GM18868 (cell line): ENCODE measurements around the gene SAMD11.
A peak's percentile ranks its signal among the peaks of the same experiment; 100 is the strongest.

Experiments used
- ATAC-seq: cut with Tn5 transposase; IDR thresholded peaks from one replicate; pipeline ENCODE4 v1.9.1; 2021; ENCODE audit warnings: mild to moderate bottlenecking, moderate library complexity; ENCODE audit not compliant: unreplicated experiment

SAMD11 gene

DNA sequence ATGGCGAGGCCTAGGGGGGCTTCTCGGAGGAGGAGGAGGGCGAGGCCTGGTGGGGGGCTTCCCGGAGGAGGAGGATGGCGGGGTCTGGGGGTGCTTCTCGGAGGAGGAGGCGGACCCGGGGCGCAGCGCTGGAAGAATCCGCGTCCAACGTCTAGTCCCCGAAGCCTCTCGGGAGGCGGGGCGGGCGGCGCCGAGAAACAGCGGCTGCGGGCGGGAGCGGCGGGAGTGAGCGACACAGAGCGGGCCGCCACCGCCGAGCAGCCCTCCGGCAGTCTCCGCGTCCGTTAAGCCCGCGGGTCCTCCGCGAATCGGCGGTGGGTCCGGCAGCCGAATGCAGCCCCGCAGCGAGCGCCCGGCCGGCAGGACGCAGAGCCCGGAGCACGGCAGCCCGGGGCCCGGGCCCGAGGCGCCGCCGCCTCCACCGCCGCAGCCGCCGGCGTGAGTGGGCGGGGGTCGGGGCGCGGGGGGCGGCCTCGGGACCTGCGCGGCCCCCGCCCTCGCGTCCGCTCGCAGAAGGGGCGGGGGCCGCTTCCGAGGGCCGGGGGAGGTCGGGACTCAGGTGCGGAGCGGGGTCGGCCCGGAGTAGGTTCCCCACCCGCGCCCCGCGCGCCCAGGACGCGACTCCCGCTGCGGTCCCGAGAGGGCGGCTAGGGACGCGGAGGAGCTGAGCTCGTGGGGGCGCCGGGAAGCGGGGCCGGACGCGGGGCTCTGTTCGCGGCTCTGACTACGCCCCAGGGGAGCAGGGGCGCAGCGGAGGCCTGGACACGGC, 36.8 kb downstream of the SAMD11 start, which contains the start of gene KLHL17:
Gene KLHL17, plus strand, starts transcription at position 222 of the 769 bp plus-strand sequence. Its CDS starts 110 bp downstream, at position 332.
- ATAC-seq: no peak

DNA sequence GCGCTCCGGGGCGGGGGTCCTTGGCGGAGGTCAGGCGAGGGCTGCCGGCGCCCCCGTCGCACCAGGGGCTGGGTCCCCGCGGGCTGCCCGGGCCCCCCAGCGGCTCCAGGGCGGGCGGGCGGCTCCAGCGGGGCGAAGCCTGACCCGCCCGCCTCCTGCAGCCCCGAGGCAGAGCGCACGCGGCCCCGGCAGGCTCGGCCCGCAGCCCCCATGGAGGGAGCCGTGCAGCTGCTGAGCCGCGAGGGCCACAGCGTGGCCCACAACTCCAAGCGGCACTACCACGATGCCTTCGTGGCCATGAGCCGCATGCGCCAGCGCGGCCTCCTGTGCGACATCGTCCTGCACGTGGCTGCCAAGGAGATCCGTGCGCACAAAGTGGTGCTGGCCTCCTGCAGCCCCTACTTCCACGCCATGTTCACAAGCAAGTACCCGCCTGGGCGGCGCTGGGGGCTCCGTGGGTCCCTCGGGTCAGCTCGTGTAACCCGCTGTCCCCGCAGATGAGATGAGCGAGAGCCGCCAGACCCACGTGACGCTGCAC, 37.5 kb downstream of the SAMD11 start:
- no peak for ATAC-seq

DNA sequence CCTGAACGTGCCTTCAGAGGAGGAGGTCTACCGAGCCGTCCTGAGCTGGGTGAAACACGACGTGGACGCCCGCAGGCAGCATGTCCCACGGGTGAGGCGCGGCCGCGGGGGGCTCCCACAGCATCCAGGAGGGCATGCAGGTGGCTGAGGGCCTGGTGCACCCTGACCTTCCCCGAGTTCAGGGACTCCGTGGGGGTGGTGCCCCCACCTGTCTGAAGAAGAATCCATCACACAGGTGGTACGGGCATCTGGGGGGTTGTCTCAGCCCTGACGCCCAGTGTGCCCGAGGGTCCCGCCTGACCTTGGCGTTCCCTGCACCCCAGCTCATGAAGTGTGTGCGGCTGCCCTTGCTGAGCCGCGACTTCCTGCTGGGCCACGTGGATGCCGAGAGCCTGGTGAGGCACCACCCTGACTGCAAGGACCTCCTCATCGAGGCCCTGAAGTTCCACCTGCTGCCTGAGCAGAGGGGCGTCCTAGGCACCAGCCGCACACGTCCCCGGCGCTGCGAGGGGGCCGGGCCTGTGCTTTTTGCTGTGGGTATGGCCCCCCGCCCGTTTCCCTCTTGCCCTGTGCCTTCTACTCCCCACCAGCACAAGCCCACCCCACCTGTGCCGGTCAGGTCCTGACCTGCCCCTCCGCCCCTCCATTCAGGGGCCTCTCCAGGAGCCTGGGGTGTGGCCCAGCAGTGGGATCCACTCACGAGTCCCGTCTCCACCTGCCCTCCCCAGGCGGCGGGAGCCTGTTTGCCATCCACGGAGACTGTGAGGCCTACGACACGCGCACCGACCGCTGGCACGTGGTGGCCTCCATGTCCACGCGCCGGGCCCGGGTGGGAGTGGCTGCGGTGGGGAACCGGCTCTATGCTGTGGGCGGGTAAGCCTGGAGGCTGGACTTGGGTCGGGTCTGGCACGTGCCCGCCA, 38.9 kb downstream of the SAMD11 start:
- no peak for ATAC-seq

DNA sequence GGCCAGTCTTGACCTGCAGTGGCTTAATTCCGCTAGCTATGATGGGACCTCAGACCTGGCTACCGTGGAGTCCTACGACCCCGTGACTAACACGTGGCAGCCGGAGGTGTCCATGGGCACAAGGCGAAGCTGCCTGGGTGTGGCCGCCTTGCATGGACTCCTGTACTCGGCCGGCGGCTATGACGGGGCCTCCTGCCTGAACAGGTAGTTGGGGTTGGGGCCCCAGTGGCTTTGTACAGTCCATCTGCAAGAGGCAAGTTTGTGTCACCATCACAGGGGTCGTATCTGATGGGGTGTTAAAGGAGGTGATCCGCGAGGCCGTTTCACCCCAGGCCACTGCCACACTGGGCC, 39.6 kb downstream of the SAMD11 start:
- no peak for ATAC-seq

DNA sequence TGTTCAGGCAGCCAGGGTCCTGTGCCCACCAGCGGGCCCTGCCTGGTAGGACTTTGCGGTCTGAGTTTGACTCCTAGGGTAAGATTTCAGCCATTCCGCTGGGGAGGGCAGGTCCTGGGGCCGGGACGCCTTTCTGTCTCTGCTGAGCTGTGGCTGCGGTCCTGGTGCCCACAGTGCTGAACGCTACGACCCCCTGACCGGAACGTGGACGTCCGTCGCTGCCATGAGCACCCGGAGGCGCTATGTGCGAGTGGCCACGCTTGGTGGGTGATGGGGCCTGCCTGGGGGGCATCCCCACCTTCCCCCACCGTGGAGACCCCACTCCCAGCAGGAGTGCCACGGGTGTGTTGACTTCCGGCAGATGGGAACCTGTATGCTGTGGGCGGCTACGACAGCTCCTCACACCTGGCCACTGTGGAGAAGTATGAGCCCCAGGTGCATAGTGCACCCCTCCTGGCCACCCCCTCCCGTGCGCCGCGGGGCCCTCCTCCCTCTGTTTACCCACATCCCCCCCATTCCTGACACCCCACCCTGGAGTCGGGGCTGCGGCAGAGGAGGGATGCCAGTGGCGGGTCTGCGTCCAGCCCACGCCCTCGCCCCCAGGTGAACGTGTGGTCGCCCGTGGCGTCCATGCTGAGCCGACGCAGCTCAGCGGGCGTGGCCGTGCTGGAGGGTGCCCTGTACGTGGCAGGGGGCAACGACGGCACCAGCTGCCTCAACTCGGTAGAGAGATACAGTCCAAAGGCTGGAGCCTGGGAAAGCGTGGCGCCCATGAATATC, 40.2 kb downstream of the SAMD11 start:
- no peak for ATAC-seq

DNA sequence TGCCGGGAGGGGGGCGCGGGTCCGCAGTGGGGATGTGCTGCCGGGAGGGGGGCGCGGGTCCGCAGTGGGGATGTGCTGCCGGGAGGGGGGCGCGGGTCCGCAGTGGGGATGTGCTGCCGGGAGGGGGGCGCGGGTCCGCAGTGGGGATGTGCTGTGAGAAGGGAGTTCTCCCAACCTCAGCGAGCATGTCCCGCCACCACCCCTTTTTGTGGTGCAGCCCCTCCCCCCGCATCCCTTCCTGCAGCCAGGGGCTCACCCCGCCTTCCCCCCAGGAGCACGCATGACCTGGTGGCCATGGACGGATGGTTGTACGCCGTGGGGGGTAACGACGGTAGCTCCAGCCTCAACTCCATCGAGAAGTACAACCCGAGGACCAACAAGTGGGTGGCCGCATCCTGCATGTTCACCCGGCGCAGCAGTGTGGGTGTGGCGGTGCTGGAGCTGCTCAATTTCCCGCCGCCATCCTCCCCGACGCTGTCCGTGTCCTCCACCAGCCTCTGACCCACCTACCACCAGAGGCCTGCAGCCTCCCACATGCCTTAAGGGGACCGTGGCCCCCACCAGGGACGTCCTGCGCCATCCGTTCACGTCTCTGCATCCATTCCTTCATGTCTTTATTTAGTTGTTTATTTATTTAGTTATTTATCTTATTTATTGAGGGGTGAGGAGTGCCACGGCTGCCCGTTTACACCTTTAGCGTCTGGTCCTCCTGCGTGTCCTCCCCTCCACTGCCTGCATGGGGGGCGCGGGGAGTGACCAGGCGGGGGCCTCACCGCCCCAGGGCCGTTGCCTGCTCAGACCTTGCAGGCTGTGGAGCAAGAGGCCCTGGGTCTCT, 41.2 kb downstream of the SAMD11 start:
- no peak for ATAC-seq

DNA sequence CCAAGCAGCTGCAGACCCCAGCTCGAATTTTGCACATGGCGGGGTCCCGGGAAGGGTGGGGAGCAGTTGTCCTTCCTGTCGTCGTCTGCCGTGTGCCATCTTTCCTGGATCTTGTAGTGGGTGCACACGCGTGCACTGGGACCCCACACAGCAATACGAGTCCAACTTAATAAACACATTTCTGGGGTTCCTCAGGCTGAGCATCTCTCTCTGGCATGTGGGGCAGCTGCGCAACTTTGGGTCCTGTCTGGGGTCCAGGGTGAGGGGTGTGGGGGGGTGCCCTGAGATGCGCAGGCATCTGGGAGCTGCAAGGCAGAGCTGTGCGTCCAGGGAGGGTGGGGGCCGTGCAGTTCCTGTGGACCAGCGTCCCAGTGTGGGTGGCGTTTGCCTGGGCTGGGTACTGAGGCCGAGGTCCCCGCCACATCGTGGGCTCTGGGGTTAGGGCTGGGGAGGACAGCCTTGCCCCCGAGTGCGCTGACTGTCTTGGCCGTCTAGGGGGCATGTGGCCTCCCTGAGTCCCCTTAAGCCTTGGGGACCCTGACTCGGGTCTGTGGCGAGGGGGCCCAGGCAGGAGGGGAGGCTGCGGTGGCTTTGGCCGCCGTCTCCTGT, 41.9 kb downstream of the SAMD11 start:
- ATAC-seq: no peak

DNA sequence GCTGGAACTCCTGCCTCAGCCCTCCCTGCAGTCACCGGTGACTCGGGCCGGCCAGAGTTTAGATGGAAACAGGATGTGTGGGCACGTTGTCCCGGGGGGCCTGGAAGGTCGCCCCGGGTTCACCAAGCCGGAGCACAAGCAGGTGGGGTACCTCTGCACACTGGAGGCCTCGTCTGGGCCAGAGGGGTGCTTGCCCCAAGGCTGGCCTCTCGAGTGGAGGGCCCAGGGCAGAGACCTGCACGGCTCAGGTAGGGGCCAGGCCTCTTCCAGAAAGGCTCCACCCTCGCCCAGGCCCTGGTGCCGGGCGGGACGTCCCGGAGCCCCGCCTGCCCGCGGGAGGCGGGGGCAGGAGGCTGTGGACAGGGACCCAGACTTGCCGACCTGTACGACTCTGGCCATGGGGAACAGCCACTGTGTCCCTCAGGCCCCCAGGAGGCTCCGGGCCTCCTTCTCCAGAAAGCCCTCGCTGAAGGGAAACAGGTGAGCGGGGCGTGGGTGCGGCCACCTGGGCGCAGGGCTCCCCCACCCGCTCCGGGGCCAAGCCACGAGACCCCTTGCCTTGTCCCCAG, 42.5 kb downstream of the SAMD11 start, which contains the start of gene PLEKHN1:
Gene PLEKHN1, plus strand, starts transcription at position 348 of the 569 bp plus-strand sequence. Its CDS starts 50 bp downstream, at position 398.
- ATAC-seq: no peak

DNA sequence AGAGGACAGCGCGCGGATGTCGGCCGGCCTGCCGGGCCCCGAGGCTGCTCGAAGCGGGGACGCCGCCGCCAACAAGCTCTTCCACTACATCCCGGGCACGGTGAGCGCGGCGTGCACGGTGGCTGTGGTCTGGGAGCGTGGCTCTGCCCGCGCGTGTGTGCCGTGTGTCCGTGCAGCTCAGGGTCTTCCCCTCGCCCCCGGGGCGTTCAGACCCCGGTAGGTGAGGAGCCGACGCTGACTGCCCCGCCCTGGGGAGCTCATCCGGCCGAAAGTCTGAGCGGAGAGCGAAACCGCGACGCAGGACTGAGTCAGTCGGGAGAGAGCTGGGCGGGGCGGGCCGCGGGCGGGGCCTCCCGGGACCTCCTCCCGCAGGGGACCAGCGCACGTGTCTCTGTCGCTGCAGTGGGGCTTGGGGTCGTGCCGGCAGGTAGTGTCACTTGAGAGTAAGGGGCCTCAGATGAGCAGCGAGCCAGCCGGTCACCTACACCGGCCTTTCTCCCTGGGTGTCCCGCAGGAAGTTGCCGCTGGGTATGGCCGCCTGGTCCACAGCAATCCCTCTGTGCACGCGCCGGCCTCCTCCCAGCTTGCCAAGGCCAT, 43.1 kb downstream of the SAMD11 start:
- ATAC-seq: peak; percentile 66

DNA sequence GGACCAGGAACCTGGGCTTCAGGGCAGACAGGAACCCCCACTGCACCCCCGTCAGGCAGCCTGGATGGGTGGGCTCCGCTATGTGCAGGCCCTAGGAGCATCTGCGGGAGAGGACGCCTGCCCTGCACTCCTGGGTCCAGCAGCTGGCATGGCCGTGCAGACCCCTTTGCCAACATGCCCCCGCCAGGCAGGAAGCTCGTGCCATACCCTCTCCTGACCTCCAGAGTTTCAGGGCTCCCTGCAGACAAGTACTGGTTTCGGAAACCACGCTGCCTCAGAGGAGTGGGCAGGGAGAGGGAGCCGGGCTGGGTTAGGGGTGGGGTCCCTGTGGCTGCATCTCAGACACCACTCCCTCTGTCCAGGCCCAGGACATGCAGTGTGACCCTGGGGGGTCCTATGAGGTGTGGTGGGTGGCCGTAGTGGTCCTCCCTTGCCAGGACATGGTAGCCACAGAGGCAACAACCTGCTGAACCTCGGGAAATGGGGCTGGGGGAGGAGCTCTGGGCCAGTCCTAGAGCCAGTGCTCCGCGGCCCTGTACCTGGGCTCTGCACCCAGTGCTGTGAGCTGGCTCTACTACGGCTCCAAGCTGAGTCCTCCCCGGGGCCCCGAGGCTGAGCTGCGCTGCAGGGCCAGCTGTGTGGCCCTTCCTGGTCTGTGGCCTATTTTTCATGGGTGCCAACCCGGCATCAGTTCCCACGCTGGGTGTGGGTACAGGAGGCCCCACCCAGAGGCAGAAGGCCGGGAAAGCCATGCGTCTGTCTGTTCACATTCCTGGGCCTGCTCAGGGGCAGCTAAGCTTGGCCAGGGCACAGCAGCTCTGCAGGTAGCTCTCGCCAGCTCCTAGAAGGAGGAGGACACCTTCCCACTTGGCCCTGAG, 44.0 kb downstream of the SAMD11 start:
- no peak for ATAC-seq

DNA sequence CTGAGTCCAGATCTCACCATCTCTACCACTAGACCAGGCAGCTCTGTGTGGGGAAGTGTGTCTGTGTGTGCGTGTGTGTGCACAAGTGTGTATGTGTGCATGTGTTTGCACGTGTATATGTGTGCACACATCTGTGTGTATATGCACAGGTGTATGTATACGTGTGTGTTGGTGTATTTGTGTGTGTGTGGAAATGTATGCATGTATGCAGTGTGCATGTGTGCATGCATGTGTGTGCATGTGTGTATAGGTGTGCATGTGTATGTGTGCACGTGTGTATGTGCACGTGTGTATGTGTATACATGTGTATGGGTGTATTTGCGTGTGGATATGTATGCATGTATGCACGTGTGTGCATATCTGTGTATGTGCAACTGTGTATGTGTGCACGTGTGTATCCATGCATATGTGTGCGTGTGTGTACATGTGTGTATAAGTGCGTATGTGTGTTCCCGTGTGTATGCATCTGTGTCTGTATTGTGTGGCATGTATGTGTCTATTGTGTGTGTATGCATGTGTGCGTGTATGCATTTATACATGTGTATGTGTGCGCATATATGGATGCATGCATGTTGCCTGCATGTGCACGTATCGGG, 45.6 kb downstream of the SAMD11 start:
- ATAC-seq: no peak

DNA sequence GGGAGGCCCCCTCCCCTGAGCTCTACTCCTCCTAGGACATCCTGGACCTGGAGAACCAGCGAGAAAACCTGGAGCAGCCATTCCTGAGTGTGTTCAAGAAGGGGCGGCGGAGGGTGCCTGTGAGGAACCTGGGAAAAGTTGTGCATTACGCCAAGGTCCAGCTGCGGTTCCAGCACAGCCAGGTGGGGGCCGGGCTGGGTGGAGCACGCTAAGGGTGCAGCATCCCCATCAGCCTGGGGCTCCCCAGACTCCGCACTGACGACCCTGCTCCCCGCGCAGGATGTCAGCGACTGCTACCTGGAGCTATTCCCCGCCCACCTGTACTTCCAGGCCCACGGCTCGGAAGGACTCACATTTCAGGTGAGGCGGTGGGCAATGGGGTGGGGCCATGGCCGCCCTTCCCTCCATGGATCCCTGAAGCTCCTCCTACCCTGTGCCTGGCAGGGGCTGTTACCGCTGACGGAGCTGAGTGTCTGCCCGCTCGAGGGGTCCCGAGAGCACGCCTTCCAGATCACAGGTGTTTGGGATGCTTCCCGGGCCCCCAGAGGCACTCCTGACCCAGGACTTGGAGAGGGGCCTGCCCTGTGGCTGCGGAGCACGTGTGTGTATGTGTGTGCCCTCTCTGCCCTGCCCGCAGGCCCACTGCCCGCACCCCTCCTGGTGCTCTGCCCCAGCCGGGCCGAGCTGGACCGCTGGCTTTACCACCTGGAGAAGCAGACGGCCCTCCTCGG, 46.7 kb downstream of the SAMD11 start:
- no peak for ATAC-seq

DNA sequence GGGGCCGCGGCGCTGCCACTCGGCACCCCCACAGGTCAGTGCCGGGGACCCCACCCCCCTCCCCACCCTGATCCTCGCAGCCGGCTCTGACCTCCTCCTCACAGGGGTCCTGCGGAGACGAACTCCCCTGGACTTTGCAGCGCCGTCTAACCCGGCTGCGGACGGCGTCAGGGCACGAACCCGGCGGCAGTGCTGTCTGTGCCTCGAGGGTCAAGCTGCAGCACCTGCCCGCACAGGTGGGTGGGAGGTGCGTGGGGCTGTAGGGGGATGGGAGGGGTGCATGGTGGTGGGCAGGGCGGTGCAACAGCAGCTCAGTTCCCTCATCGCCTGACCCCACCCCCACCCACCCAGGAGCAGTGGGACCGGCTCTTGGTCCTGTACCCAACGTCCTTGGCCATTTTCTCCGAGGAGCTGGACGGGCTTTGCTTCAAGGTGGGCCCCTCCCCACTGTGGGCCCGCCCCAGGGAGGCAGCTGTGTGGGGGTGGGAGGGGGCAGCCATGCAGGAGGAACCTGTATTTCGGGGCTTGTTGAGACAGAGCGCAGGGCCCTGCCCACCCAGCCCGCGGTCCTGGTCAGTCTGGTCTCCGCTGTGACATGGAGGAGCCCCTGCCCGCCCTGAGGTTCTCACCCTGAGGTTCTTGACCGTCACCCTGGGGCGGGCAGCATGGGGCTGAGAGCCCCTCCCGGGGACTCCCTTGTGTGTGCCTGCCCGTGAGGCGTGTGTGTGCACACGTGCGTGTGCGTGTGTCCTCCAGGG, 47.4 kb downstream of the SAMD11 start:
- ATAC-seq: no peak

DNA sequence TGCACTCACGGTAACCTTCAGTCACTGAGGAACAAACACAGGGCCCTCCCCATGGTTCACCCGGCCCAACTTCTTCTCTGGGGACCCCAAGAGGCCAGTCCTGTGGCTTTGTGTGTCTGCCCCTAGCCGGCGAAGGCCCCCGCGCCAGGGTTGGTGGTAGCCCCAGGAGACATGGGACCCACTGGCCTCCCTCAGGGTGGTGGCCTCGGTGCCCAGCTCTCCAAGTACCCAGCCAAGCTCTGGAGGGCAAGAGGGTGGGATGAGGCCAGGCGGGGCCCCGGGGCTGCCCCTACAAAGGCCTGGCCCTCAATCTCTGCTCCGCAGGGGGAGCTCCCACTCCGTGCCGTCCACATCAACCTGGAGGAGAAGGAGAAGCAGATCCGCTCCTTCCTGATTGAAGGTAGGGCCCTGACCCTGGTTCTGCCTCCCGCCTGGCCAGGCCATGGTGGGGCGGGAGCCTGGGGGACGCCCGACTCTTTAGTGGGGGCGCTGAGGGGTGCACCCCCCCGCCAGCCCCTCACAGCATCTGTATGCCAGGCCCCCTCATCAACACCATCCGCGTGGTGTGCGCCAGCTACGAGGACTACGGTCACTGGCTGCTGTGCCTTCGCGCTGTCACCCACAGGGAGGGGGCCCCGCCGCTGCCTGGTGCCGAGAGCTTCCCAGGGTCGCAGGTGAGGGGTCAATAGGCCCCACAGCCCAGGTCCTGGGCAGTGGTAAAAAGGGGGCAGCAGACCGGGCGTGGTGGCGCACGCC, 48.2 kb downstream of the SAMD11 start:
- ATAC-seq: no peak

DNA sequence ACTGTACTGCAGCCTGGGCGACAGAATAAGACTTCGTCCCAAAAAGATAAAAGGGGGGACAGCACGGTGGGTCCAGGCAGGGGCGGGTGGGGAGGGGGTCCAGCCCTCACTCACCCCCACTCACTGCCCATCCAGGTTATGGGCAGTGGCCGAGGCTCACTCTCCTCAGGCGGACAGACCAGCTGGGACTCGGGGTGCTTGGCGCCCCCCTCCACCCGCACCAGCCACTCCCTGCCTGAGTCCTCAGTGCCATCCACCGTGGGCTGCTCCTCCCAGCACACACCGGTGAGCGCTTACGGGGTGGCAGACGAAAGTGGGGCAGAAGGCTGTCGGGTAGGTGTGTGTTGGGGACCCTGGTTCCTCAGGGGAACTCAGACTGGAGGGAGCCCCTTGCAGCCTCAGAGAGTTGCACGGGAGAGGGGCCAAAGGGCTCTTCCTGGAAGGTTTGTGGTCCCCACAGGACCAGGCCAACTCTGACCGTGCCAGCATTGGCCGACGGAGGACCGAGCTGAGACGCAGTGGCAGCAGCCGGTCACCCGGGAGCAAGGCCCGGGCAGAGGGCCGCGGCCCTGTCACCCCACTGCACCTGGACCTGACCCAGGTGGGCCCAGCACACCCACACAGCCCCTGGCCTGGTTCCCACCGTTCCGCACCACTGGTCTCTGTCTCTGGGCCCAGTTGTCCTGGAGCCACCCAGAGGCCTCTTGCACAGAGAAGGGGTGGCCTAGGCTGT, 49.2 kb downstream of the SAMD11 start:
- ATAC-seq: no peak
